ENCODE data around the gene KLHL42.
"Not testable (repeated sequence)": the region's sequence is repeated elsewhere in the genome, so short reads cannot be mapped to it uniquely, and the experiment has no call there.

KLHL42 gene

GRCh38 chr12:27844366-27845090 lies 64.5 kb downstream of the KLHL42 start:
- TF ChIP-seq CTCF (IDR thresholded peaks at IDR 0.05; ENCODE audit: insufficient read depth, missing control alignments) = no peak
- FAIRE-seq = no peak
- no peak for DNase-seq (ENCODE audit: insufficient read length, low spot score)

DNA sequence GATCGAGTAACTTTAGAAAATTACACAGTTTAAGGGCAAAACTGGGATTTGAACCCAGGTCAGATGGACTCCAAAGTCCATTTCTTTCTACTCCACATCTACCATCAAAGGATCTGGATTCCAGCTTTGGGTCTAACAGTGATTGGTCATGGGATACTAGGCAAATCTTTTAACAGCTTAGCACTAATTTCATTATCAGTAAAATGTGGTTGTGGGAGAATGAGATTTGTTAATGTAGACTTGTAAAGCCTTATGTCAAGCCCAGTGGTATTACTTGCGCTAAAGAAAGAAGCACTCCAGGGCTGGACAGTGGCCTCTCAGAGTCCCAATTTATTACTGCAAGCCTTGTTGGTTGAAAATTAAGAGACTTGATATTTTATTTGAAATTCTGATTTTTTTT lies 65.2 kb downstream of the KLHL42 start:
- FAIRE-seq = no peak
- TF ChIP-seq CTCF (IDR thresholded peaks at IDR 0.05; ENCODE audit: insufficient read depth, missing control alignments) = no peak

DNA sequence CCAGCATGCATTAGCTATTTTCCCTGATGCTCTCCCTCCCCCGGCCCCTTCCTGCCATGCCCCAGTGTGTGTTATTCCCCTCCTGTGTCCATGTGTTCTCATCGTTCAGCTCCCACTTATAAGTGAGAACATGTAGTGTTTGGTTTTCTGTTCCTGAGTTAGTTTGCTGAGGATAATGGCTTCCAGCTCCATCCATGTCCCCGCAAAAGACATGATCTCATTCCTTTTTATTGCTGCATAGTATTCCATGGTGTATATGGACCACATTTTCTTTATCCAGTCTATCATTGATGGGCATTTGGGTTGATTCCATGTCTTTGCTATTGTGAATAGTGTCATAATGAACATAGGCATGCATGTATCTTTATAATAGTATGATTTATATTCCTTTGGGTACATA lies 65.7 kb downstream of the KLHL42 start:
- FAIRE-seq; DNase-seq (ENCODE audit: insufficient read length, low spot score): not testable (repeated sequence)

More for the DNA sequence above, 65.2 kb downstream of the KLHL42 start:
- no peak for DNase-seq (ENCODE audit: insufficient read length, low spot score)

DNA sequence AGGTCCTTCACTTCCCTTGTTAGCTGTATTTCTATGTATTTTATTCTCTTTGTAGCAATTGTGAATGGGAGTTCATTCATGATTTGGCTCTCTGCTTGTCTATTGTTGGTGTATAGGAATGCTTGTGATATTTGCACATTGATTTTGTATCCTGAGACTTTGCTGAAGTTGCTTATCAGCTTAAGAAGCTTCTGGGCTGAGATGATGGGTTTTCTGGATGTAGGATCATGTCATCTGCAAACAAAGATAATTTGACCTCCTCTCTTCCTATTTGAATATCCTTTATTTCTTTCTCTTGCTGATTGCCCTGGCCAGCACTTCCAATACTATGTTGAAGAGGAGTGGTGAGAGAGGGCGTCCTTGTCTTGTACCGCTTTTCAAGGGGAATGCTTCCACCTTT lies 67.3 kb downstream of the KLHL42 start:
- FAIRE-seq; DNase-seq (ENCODE audit: insufficient read length, low spot score): not testable (repeated sequence)

- DNase-seq (ENCODE audit: insufficient read length, low spot score) (no peak), FAIRE-seq (no peak)
- TF ChIP-seq CTCF (IDR thresholded peaks at IDR 0.05; ENCODE audit: insufficient read depth, missing control alignments) = no peak
Measured at GRCh38 chr12:27851311-27851710, 71.3 kb downstream of the KLHL42 start.

- FAIRE-seq (no peak), DNase-seq (ENCODE audit: insufficient read length, low spot score) (no peak)
- no peak for TF ChIP-seq CTCF (IDR thresholded peaks at IDR 0.05; ENCODE audit: insufficient read depth, missing control alignments)
Measured at GRCh38 chr12:27852117-27852516, 72.1 kb downstream of the KLHL42 start.
